Ascending aorta (tissue), 2 donors: Measurements from ENCODE around the gene PLCD3. TPM values are rescaled to one million over a fixed set of nuclear protein-coding genes. Genes with fewer than 3 reads are reported as not detected.

Experiments
- DNase-seq, 2 donors: peaks; one replicate each; pipeline ENCODE4 v3.0.0-alpha.2; 2019; ENCODE audit warnings: low spot score in 2 of 2
- H3K27ac ChIP-seq, 2 donors: fragments of 200-600 bp; sonication (generic); one replicate each; pipeline ENCODE4 v1.5.1; 2016 to 2017; ENCODE audit warnings: mild to moderate bottlenecking in 1 of 2
- H3K27me3 ChIP-seq: fragments of 200-600 bp; sonication (generic); one replicate; pipeline ENCODE4 v1.5.1; 2017
- H3K36me3 ChIP-seq, 2 donors: fragments of 200-600 bp; sonication (generic); one replicate each; pipeline ENCODE4 v1.5.1; 2016
- H3K4me1 ChIP-seq, 2 donors: fragments of 200-600 bp; sonication (generic); one replicate each; pipeline ENCODE4 v1.5.1; 2016 to 2017; ENCODE audit warnings: mild to moderate bottlenecking in 1 of 2
- H3K4me3 ChIP-seq, 2 donors: fragments of 200-600 bp; sonication (generic); one replicate each; pipeline ENCODE4 v1.5.1; 2016 to 2017; ENCODE audit warnings: mild to moderate bottlenecking in 1 of 2
- H3K9me3 ChIP-seq, 2 donors: fragments of 200-600 bp; sonication (generic); one replicate each; pipeline ENCODE4 v1.5.1; 2016
- intact Hi-C: fragments of 100-400 bp; cut with DNase I; formaldehyde crosslinking; loops from one replicate; pipeline ENCODE4 v1.15.1; 2023
- total RNA-seq: library from RNA; depleted of rRNA; stranded (reverse); fragments of >200 nt; gene quantifications from one replicate; pipeline ENCODE4 v1.1.0, GENCODE V29; 2016
- TF ChIP-seq, protein P1 (sequence below), 3 experiments: fragments of 200-600 bp in 2 of 3; fragments of 450-650 bp in 1 of 3; sonication (generic) in 2 of 3; IDR thresholded peaks; one replicate each; pipeline ENCODE4 v1.5.1; 2016 to 2019; ENCODE audit warnings: antibody characterized with exemption in 3 of 3, mild to moderate bottlenecking in 1 of 3, moderate library complexity in 1 of 3

The PLCD3 gene
- total RNA-seq, 1 donor from 2014 or later: 65.5 TPM

- Histone ChIP-seq H3K9me3 (no peaks in the 10 kb centered on the region), H3K36me3 (peaks cover 45 to 53% of the 10 kb centered on the region in 2 donors), H3K4me3 (no peak overlapping the region), H3K27me3 (no peaks in the 10 kb centered on the region), H3K4me1 (peaks cover 16 to 31% of the 10 kb centered on the region in 2 donors), H3K27ac (no peak overlapping the region)
- intact Hi-C loops: no loop called here
- no peak for DNase-seq
- TF ChIP-seq, protein P1, sequence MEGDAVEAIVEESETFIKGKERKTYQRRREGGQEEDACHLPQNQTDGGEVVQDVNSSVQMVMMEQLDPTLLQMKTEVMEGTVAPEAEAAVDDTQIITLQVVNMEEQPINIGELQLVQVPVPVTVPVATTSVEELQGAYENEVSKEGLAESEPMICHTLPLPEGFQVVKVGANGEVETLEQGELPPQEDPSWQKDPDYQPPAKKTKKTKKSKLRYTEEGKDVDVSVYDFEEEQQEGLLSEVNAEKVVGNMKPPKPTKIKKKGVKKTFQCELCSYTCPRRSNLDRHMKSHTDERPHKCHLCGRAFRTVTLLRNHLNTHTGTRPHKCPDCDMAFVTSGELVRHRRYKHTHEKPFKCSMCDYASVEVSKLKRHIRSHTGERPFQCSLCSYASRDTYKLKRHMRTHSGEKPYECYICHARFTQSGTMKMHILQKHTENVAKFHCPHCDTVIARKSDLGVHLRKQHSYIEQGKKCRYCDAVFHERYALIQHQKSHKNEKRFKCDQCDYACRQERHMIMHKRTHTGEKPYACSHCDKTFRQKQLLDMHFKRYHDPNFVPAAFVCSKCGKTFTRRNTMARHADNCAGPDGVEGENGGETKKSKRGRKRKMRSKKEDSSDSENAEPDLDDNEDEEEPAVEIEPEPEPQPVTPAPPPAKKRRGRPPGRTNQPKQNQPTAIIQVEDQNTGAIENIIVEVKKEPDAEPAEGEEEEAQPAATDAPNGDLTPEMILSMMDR (IDR thresholded peaks at IDR 0.05): no peak
Observed at GRCh38 chr17:45120558-45120957, 11.8 kb downstream of the PLCD3 start.

DNA sequence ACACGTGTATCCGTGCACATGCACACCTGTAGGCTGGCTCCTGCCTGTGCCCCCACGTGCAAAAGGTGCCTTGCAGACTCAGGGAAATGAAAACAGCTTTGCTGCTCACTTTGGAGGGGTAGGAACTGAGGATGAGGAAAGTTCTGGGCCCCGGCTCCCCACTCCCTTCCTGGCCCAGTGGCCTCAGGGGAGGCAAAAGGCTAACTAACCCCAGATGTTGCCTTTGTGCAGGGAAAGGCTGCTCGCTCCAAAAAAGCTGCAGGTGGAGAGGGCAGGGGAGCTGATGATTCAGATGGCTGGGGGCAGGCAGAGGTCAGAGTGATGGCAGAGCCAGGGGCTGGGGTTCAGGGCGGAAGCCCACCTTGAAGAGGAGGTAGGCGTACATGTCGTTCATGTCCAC lies 12.4 kb downstream of the PLCD3 start:
- no peak overlapping the region for H3K27ac ChIP-seq
- H3K4me1 ChIP-seq: peaks cover 16 to 31% of the 10 kb centered on the region in 2 donors
- peaks cover 46 to 59% of the 10 kb centered on the region in 2 donors for H3K36me3 ChIP-seq
- DNase-seq: no peak
- H3K4me3 ChIP-seq: no peak overlapping the region
- H3K27me3 ChIP-seq: no peaks in the 10 kb centered on the region
- intact Hi-C loops: no loop called here
- TF ChIP-seq, protein P1 (IDR thresholded peaks at IDR 0.05): no peak
- H3K9me3 ChIP-seq: no peaks in the 10 kb centered on the region

- peak in 1 of 2 donors; percentile 60 for DNase-seq
- no peak overlapping the region for H3K4me3 ChIP-seq
- H3K27ac ChIP-seq: peak overlapping the region in 1 of 2 donors; percentile 2
- peaks cover 53 to 72% of the 10 kb centered on the region in 2 donors for H3K36me3 ChIP-seq
- H3K4me1 ChIP-seq: peaks cover 10 to 19% of the 10 kb centered on the region in 2 donors
- no peaks in the 10 kb centered on the region for H3K9me3 ChIP-seq
- no peaks in the 10 kb centered on the region for H3K27me3 ChIP-seq
- TF ChIP-seq, protein P1 (IDR thresholded peaks at IDR 0.05): no peak
- intact Hi-C loops: no loop called here
Observed at GRCh38 chr17:45118691-45119090, 13.6 kb downstream of the PLCD3 start.

- Histone ChIP-seq H3K4me1 (peaks cover 5 to 13% of the 10 kb centered on the region in 2 donors), H3K27me3 (no peaks in the 10 kb centered on the region), H3K4me3 (no peak overlapping the region), H3K9me3 (no peaks in the 10 kb centered on the region), H3K36me3 (peaks cover 60 to 78% of the 10 kb centered on the region in 2 donors), H3K27ac (peak overlapping the region in 1 of 2 donors; percentile 2)
- intact Hi-C loops: no loop called here
- DNase-seq: peak in 1 of 2 donors; percentile 59
- TF ChIP-seq, protein P1 (IDR thresholded peaks at IDR 0.05): no peak
Observed at GRCh38 chr17:45117848-45118646, 14.3 kb downstream of the PLCD3 start.

DNA sequence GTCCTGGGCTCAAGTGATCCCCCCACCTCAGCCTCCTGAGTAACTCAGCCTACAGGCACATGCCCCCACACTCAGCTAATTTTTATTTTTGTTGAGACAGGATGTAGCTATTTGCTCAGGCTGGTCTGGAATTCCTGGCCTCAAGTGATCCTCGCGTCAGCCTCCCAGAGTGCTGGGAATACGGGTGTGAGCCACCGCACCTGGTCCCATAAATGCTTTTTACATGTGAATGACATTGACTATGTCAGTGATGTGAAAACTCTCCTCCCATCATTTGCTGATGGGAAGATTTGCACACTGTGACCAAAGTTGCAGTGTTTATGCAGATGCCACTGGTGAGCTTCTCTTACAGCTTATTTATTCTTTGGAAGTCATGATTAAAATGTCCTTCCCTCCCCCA lies 15.0 kb downstream of the PLCD3 start:
- Histone ChIP-seq H3K4me3 (no peak overlapping the region), H3K36me3 (peaks cover 67 to 85% of the 10 kb centered on the region in 2 donors), H3K9me3 (no peaks in the 10 kb centered on the region), H3K4me1 (peaks cover 5 to 9% of the 10 kb centered on the region in 2 donors), H3K27me3 (no peaks in the 10 kb centered on the region), H3K27ac (no peak overlapping the region)
- intact Hi-C loops: no loop called here
- no peak for DNase-seq
- TF ChIP-seq, protein P1 (IDR thresholded peaks at IDR 0.05): no peak
